Loucy (cell line): ENCODE measurements around the gene POU2F2.

ENCODE experiments used
- H2AFZ ChIP-seq: fragments of 200-600 bp; sonication (generic); 2 replicates; pipeline ENCODE4 v1.6.0; 2016; ENCODE audit warnings: antibody characterized with exemption, mild to moderate bottlenecking, low read length, moderate library complexity
- H3F3A ChIP-seq: fragments of 200-600 bp; 2 replicates; pipeline ENCODE4 v1.6.0; 2016; ENCODE audit warnings: antibody characterized with exemption, low read depth, mild to moderate bottlenecking
- H3K27me3 ChIP-seq: fragments of 200-600 bp; sonication (generic); 2 replicates; pipeline ENCODE4 v1.6.1; 2014; ENCODE audit warnings: low read length, mild to moderate bottlenecking; ENCODE audit not compliant: insufficient read depth, poor library complexity, severe bottlenecking
- H3K36me3 ChIP-seq: fragments of 200-600 bp; sonication (generic); 2 replicates; pipeline ENCODE4 v1.6.1; 2016; ENCODE audit warnings: low read length; ENCODE audit not compliant: insufficient read depth
- H3K4me1 ChIP-seq: fragments of 200-600 bp; sonication (generic); 2 replicates; pipeline ENCODE4 v1.5.1; 2014; ENCODE audit warnings: low read length, mild to moderate bottlenecking; ENCODE audit not compliant: insufficient read depth, poor library complexity, severe bottlenecking
- H3K4me2 ChIP-seq: fragments of 200-600 bp; sonication (generic); 2 replicates; pipeline ENCODE4 v1.6.0; 2014; ENCODE audit warnings: antibody characterized with exemption, low read length, low read depth, mild to moderate bottlenecking; ENCODE audit not compliant: poor library complexity, severe bottlenecking
- H3K4me3 ChIP-seq: fragments of 200-600 bp; sonication (generic); 2 replicates; pipeline ENCODE4 v1.5.1; 2014; ENCODE audit warnings: low read length, mild to moderate bottlenecking, mixed read lengths; ENCODE audit not compliant: poor library complexity, severe bottlenecking
- H3K79me2 ChIP-seq: fragments of 200-600 bp; sonication (generic); 2 replicates; pipeline ENCODE4 v1.6.1; 2014; ENCODE audit warnings: low read length; ENCODE audit not compliant: insufficient read depth
- H3K9ac ChIP-seq: fragments of 200-600 bp; sonication (generic); 2 replicates; pipeline ENCODE4 v1.6.0; 2014; ENCODE audit warnings: mild to moderate bottlenecking, low read depth, low read length, moderate library complexity; ENCODE audit not compliant: poor library complexity, severe bottlenecking
- H3K9me2 ChIP-seq: fragments of 200-600 bp; sonication (generic); replicated peaks from 2 replicates; pipeline ENCODE4 v1.6.1; 2016; ENCODE audit warnings: low read depth, low read length, mixed read lengths
- H3K9me3 ChIP-seq: fragments of 200-600 bp; sonication (generic); 2 replicates; pipeline ENCODE4 v1.6.1; 2014; ENCODE audit warnings: mild to moderate bottlenecking, antibody characterized with exemption, low read length, low read depth; ENCODE audit not compliant: insufficient read depth
- H4K20me1 ChIP-seq: fragments of 200-600 bp; sonication (generic); 2 replicates; pipeline ENCODE4 v1.6.0; 2014; ENCODE audit warnings: antibody characterized with exemption, low read length, mild to moderate bottlenecking; ENCODE audit not compliant: insufficient read depth, poor library complexity, severe bottlenecking
- CTCF ChIP-seq: fragments of 200-600 bp; sonication (generic); conservative IDR thresholded peaks from 2 replicates; pipeline ENCODE4 v1.5.1; 2014; ENCODE audit warnings: mild to moderate bottlenecking, antibody characterized with exemption, low read length
- EZH2phosphoT487 ChIP-seq: fragments of 200-600 bp; IDR thresholded peaks from 2 replicates; pipeline ENCODE4 v1.6.1; 2018; ENCODE audit warnings: antibody characterized with exemption, mild to moderate bottlenecking, moderate library complexity, borderline replicate concordance

Gene POU2F2

GRCh38 chr19:42111384-42111783 is 20.9 kb downstream of the POU2F2 start:
- no peaks in the 10 kb centered on the region for H3K79me2 ChIP-seq
- H3K9me3 ChIP-seq, result no peaks in the 10 kb centered on the region
- H2AFZ ChIP-seq, result no peak overlapping the region
- H3K4me2 ChIP-seq, result no peak overlapping the region
- no peak overlapping the region for H3K9ac ChIP-seq
- TF ChIP-seq EZH2phosphoT487 (no peak), CTCF (no peak)
- no peaks in the 10 kb centered on the region for H3K36me3 ChIP-seq
- H3K27me3 ChIP-seq, result no peaks in the 10 kb centered on the region
- no peaks in the 10 kb centered on the region for H3F3A ChIP-seq
- H3K4me3 ChIP-seq, result no peak overlapping the region
- peaks cover 9% of the 10 kb centered on the region for H3K4me1 ChIP-seq
- H4K20me1 ChIP-seq, result no peaks in the 10 kb centered on the region
- no peaks in the 10 kb centered on the region for H3K9me2 ChIP-seq

- Histone ChIP-seq H3K4me3 (no peak overlapping the region), H3K4me1 (peaks cover 9% of the 10 kb centered on the region), H3K27me3 (no peaks in the 10 kb centered on the region), H3K9ac (no peak overlapping the region), H2AFZ (no peak overlapping the region), H3K79me2 (no peaks in the 10 kb centered on the region), H4K20me1 (no peaks in the 10 kb centered on the region), H3K9me3 (no peaks in the 10 kb centered on the region), H3F3A (no peaks in the 10 kb centered on the region), H3K4me2 (no peak overlapping the region), H3K36me3 (no peaks in the 10 kb centered on the region), H3K9me2 (no peaks in the 10 kb centered on the region)
- TF ChIP-seq EZH2phosphoT487 (no peak), CTCF (no peak)
These were observed 21.6 kb downstream of the POU2F2 start for GRCh38 chr19:42110658-42111057.

- H3K4me3 ChIP-seq, result no peak overlapping the region
- H2AFZ ChIP-seq, result no peak overlapping the region
- H4K20me1 ChIP-seq, result no peaks in the 10 kb centered on the region
- H3K4me1 ChIP-seq, result peaks cover 9% of the 10 kb centered on the region
- H3K9ac ChIP-seq, result no peak overlapping the region
- H3K79me2 ChIP-seq, result no peaks in the 10 kb centered on the region
- H3K4me2 ChIP-seq, result no peak overlapping the region
- H3K9me3 ChIP-seq, result no peaks in the 10 kb centered on the region
- no peaks in the 10 kb centered on the region for H3K27me3 ChIP-seq
- TF ChIP-seq EZH2phosphoT487 (no peak), CTCF (no peak)
- H3K9me2 ChIP-seq, result no peaks in the 10 kb centered on the region
- no peaks in the 10 kb centered on the region for H3F3A ChIP-seq
- no peaks in the 10 kb centered on the region for H3K36me3 ChIP-seq
These were observed 22.4 kb downstream of the POU2F2 start for GRCh38 chr19:42109896-42110295.
